Adrenal gland (tissue), 12 donors: Measurements from ENCODE around the gene KDM4B. TPM values are rescaled to one million over a fixed set of nuclear protein-coding genes. Genes with fewer than 3 reads are reported as not detected.
A peak's percentile ranks its signal among the peaks of the same experiment; 100 is the strongest.
"Not testable (repeated sequence)": the region's sequence is repeated elsewhere in the genome, so short reads cannot be mapped to it uniquely, and the experiment has no call there.

Source experiments
- DNase-seq, 7 donors: peaks; one replicate each; pipeline ENCODE4 v3.0.0-alpha.2; 2019 to 2020
- H3K27ac ChIP-seq, 5 donors: fragments of 200-600 bp; sonication (generic) in 4 of 5; 1 replicate in 3 of 5; 2 replicates in 2 of 5; pipeline versions ENCODE4 v1.5.1 to v1.8.0; 2016 to 2020; ENCODE audit warnings: mild to moderate bottlenecking in 1 of 5
- H3K27me3 ChIP-seq: fragments of 200-600 bp; 2 replicates; pipeline ENCODE4 v1.8.0; 2021
- H3K36me3 ChIP-seq, 2 donors: fragments of 200-600 bp; replicated peaks in 1 of 2; 1 replicate in 1 of 2; 2 replicates in 1 of 2; pipeline versions ENCODE4 v1.5.1 to v1.8.0; 2018 to 2022
- H3K4me1 ChIP-seq, 2 donors: fragments of 200-600 bp; replicated peaks in 1 of 2; 1 replicate in 1 of 2; 2 replicates in 1 of 2; pipeline versions ENCODE4 v1.5.1 to v1.8.0; 2018 to 2021
- H3K4me3 ChIP-seq, 4 donors: fragments of 200-600 bp; sonication (generic) in 3 of 4; one replicate each; pipeline ENCODE4 v1.5.1; 2016 to 2018
- H3K9me3 ChIP-seq, 3 donors: fragments of 200-600 bp; sonication (generic) in 1 of 3; replicated peaks in 1 of 3; 1 replicate in 2 of 3; 2 replicates in 1 of 3; pipeline versions ENCODE4 v1.5.1 to v1.8.0; 2016 to 2021
- POLR2A ChIP-seq, 2 donors: fragments of 450-650 bp; IDR thresholded peaks; one replicate each; pipeline ENCODE4 v1.6.1; 2017; ENCODE audit warnings: antibody characterized with exemption in 2 of 2, mild to moderate bottlenecking in 2 of 2, moderate library complexity in 1 of 2
- WGBS, 4 donors: extraction: QIAGEN DNeasy Blood & Tissue Kit in 2 of 4; methylation state at CpG; one replicate each; pipeline versions ENCODE4 v1.1.5 to v1.1.7; 2013 to 2017; 5-methylcytosine and 5-hydroxymethylcytosine counted together
- intact Hi-C, 2 donors: fragments of 100-400 bp; cut with DNase I; formaldehyde crosslinking; loops; one replicate each; pipeline versions ENCODE4 v1.14.1 to v1.15.0; 2022 to 2023
- polyA plus RNA-seq, 3 donors: library from polyadenylated mRNA; stranded (reverse); fragments of 200-250 nt in 2 of 3; fragments of 350-450 nt in 1 of 3; fragmentation: Illumina TruSeq in 1 of 3; extraction: RNeasy Lipid Tissue Mini Kit (QIAGEN cat#74804) in 1 of 3; gene quantifications; one replicate each; pipeline ENCODE4 v1.2.3, GENCODE V29; 2013 to 2014
- total RNA-seq, 9 donors: library from RNA; depleted of rRNA in 4 of 9; stranded (reverse); fragments of >200 nt in 4 of 9; fragments of 120-200 nt in 1 of 9; fragmentation: NEBNext Ultra II Directional in 1 of 9; extraction: Animal tissue kit (Norgen Biotek cat#: 25700) in 1 of 9; gene quantifications; one replicate each; pipeline versions ENCODE4 v1.1.0 to v1.2.4, GENCODE V29; 2013 to 2023
- TF ChIP-seq, protein P1 (sequence below), 6 experiments: fragments of 450-650 bp in 4 of 6; fragments of 200-600 bp in 2 of 6; sonication (generic) in 1 of 6; IDR thresholded peaks; 1 replicate in 5 of 6; 2 replicates in 1 of 6; pipeline versions ENCODE4 v1.5.1 to v1.8.0; 2016 to 2021; ENCODE audit warnings: antibody characterized with exemption in 6 of 6, mild to moderate bottlenecking in 2 of 6, moderate library complexity in 1 of 6
- donor health status: healthy with polysubstance abuse.
- donor health status: Bipolar disorder and iron deficiency.
- donor health status: DM: yes; HTN: yes; CAD: no.
- donor health status: DM: no; HTN: no; CAD: no.
- donor health status: DM: no; HTN: no; CAD: no.
- donor health status: DM: yes; HTN: yes; CAD: no.

KDM4B gene
- total and polyA plus RNA-seq, 12 donors: 9.8 to 65.1 (median 39.9) TPM

DNA sequence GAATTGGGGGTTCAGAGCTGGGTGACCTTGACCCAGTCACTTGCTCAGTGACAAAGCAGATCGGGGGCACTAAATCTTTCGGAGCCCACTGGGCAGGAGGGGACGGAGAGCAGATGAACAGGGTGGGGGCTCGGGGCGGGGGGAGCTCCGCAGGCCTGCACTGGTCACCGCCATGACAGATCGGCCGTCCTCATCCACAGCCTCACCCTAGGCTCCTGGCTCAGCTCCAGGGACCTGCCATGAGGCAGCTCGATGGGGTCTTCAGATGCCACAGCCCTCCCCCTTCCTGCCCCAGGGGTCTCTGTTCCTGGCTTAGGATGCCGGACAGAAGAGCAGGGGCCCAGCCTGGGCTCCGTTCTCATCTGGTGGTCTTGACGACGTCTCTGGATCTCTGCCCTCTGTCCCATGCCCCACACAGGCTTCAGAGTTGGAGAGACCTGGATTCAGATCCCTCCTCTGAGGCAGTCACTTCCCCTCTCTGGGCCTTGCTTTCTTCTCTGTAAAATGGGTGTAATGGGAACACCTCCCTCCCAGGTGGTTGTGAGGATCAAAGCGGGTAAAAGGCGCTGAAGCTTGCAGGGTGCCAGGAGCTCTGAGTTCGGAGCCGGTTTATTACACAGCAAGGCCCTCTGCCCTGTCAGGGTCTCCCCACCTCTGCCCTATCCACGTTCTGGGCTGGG, 3.0 kb downstream of the KDM4B start:
- Histone ChIP-seq H3K27me3 (no peaks in the 10 kb centered on the region), H3K9me3 (no peaks in the 10 kb centered on the region), H3K27ac (peak overlapping the region; percentile 61 to 93 (median 84)), H3K4me1 (peaks cover 47 to 71% of the 10 kb centered on the region in 2 donors), H3K36me3 (no peaks in the 10 kb centered on the region), H3K4me3 (peak overlapping the region in 1 of 4 donors; percentile 79)
- intact Hi-C loops: loop anchor here (5.0 to 10.0 kb wide), 2 partner anchors 53 to 60 kb away; no protein-coding TSS in a partner anchor
- TF ChIP-seq, protein P1, sequence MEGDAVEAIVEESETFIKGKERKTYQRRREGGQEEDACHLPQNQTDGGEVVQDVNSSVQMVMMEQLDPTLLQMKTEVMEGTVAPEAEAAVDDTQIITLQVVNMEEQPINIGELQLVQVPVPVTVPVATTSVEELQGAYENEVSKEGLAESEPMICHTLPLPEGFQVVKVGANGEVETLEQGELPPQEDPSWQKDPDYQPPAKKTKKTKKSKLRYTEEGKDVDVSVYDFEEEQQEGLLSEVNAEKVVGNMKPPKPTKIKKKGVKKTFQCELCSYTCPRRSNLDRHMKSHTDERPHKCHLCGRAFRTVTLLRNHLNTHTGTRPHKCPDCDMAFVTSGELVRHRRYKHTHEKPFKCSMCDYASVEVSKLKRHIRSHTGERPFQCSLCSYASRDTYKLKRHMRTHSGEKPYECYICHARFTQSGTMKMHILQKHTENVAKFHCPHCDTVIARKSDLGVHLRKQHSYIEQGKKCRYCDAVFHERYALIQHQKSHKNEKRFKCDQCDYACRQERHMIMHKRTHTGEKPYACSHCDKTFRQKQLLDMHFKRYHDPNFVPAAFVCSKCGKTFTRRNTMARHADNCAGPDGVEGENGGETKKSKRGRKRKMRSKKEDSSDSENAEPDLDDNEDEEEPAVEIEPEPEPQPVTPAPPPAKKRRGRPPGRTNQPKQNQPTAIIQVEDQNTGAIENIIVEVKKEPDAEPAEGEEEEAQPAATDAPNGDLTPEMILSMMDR (IDR thresholded peaks at IDR 0.05): no peak
- TF ChIP-seq POLR2A (IDR thresholded peaks at IDR 0.05): no peak
- 62 to 76% (median 69%) methylated on average over 9 to 19 of the region's 19 CpGs for WGBS, 4 donors
- peak in 3 of 7 donors; percentile 52 to 57 (median 52) for DNase-seq

DNA sequence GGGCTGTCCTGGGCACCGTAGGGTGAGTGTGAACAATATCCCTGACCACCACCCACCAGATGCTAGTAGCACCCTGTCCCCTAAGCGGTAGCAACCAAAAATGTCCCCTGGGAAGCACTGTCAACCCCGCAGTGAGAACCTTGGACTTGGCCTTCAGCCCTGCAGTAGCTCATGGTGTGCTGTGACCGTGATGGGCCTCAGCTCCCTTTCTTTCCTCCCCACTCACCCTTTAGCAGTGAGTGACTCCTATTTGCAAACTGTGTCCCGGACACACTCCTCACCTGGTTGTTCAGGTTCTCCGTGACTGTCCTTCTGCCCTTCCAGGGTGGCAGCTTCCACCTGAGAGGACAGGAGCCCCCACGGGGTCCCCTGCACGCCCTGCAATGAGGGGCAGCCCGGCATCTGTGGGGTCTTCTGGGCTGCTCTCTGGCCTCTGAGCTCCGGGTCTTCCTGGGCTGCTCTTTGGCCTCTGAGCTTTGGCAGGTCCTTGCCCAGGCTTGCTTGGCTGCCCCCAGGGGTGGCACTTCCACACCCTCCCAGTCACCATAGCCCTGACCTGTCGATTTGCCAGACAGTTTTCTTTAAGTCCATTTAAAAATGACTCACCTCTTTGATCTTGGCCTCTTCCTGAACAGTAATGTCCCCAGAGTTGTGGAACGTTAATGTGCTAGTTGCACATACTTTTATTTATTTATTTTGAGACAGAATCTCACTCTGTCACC, 3.8 kb downstream of the KDM4B start:
- WGBS, 4 donors: 33 to 55% (median 47%) methylated on average over 6 to 12 of the region's 12 CpGs
- Histone ChIP-seq H3K4me1 (peaks cover 54 to 78% of the 10 kb centered on the region in 2 donors), H3K9me3 (no peaks in the 10 kb centered on the region), H3K27me3 (no peaks in the 10 kb centered on the region), H3K27ac (peak overlapping the region; percentile 14 to 93 (median 84)), H3K36me3 (no peaks in the 10 kb centered on the region), H3K4me3 (no peak overlapping the region)
- TF ChIP-seq, protein P1 (IDR thresholded peaks at IDR 0.05): no peak
- no peak for TF ChIP-seq POLR2A (IDR thresholded peaks at IDR 0.05)
- DNase-seq: peak in 6 of 7 donors; percentile 50 to 74 (median 65)
- intact Hi-C loops: loop anchor here (5.0 to 10.0 kb wide), 2 partner anchors 52 to 60 kb away; no protein-coding TSS in a partner anchor

DNA sequence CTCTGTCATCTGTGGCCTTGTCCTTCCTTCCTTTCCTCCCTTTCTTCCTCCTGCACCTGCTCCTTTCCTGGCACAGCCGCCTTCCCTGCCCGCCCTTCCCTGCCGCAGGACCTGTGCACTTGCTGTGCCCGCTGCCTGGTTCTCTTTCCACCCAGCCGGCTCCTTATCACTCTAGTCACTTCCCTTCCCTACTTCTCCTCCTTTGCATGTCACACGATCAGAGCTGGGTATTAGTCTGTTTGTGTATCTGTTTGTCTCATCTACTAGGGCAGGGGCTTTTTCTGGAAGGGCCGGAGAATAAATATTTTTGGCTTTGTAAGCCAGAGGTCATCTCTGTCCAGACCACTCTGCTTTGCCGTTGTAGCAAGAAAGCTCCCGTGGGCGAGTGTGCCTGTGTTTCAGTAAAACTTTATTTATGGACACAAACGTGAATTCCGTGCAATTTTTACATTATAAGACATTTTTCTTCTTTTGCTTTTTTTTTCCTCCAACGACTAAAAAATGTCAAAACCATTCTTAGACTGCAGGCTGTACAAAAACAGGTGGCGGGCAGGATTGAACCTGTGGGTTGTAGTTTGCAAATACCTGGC, 6.1 kb downstream of the KDM4B start:
- Histone ChIP-seq H3K36me3 (no peaks in the 10 kb centered on the region), H3K27ac (peak overlapping the region in 3 of 5 donors; percentile 82 to 91 (median 91)), H3K4me3 (no peak overlapping the region), H3K27me3 (no peaks in the 10 kb centered on the region), H3K9me3 (no peaks in the 10 kb centered on the region), H3K4me1 (peaks cover 54 to 92% of the 10 kb centered on the region in 2 donors)
- intact Hi-C loops: loop anchor here (5.0 to 10.0 kb wide), 2 partner anchors 50 to 57 kb away; no protein-coding TSS in a partner anchor
- peak in 2 of 7 donors; percentile 39 to 48 for DNase-seq
- 57 to 65% (median 62%) methylated on average over 14 of the region's 14 CpGs for WGBS, 4 donors
- TF ChIP-seq, protein P1 (IDR thresholded peaks at IDR 0.05): no peak
- no peak for TF ChIP-seq POLR2A (IDR thresholded peaks at IDR 0.05)

GRCh38 chr19:4975601-4976000, 6.7 kb downstream of the KDM4B start:
- WGBS, 4 donors: 81 to 89% (median 86%) methylated on average over 9 to 13 of the region's 13 CpGs
- not testable (repeated sequence) for H3K36me3 ChIP-seq, H3K27me3 ChIP-seq, DNase-seq, H3K4me3 ChIP-seq, H3K9me3 ChIP-seq
- intact Hi-C loops: loop anchor here in 1 of 2 donors (10.0 kb wide), 1 partner anchor 49 kb away; no protein-coding TSS in a partner anchor
- peaks cover 48 to 87% of the 10 kb centered on the region in 2 donors for H3K4me1 ChIP-seq
- peak overlapping the region; percentile 78 to 91 (median 86) for H3K27ac ChIP-seq
